Mesenteric fat pad (tissue), 1 donor: ENCODE measurements around the gene GAREM1. TPM values are rescaled to one million over a fixed set of nuclear protein-coding genes. Genes with fewer than 3 reads are reported as not detected.
"Not testable (repeated sequence)": the region's sequence is repeated elsewhere in the genome, so short reads cannot be mapped to it uniquely, and the experiment has no call there.

Experiments used
- DNase-seq: peaks from one replicate; pipeline ENCODE4 v3.0.0-alpha.2; 2020; ENCODE audit warnings: low spot score
- total RNA-seq: library from RNA; stranded (reverse); fragmentation: NEBNext Ultra II Directional; extraction: Animal tissue kit (Norgen Biotek cat#: 25700); gene quantifications from one replicate; pipeline ENCODE4 v1.2.1, GENCODE V29; 2021
- donor health status: DM: yes; HTN: yes; CAD: no.

The GAREM1 gene
- total RNA-seq, 1 donor from 2014 or later: 21.2 TPM

DNA sequence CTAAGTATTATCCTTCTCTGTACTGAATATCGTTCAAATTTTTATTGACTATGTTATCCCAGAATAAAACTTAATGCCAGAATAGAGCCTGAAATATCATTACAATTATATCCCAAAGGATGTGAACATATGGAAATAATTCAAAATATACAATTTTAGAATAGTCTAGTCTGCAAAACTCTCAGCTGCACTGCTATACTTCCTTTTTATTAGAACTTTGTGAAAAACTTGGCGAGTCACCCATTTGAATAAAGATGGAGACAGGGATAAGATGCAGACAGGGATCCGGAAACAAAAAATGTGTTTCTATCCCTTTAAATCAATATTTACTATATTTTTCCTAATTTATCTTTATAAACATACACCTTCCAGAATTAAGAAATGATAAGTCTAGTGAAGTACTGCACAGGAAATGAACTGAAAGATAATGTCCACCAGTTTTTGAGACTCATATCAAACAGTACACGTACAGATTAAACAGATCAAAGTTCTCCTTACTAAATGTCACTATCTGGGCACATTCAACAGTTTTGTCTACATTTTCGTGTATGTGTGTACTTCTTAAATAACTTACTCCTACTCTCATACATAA, 173.0 kb downstream of the GAREM1 start:
- DNase-seq: no peak

DNA sequence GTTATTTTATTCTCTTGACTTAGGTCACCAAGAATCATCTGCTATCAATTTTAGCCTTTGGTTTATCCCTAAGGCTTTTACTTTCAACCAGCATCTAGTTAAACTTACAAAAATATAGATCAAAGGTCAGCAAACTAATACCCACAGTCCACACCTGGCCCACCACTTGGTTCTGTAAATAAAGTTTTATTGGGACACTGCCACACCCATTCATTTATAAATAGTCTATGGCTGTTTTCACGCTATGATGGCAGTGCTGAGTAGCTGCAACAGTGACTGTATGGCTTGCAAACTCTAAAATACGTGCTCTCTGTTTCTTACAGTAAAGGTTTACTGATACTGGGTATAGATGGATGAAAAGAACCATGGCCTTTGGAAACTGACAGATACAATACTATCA, 173.8 kb downstream of the GAREM1 start:
- no peak for DNase-seq

DNA sequence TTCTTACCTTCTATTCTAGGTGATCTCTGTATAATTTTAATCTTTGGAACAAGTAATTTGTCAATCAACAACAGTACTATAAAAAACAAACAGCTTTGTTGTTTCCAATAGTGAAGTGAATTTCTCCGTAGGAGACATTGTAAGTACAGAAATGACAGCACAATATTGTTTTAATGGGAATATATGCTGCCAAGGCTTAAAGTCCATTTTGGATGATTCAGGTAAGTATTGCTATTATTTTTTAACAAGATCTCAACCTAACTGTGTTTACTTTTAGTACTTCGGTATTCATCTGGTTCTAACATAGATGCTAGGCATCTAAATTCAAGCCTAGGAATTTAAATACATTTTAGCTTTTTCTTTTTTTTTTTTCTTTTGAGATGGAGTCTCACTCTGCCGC, 175.1 kb downstream of the GAREM1 start:
- DNase-seq: no peak

DNA sequence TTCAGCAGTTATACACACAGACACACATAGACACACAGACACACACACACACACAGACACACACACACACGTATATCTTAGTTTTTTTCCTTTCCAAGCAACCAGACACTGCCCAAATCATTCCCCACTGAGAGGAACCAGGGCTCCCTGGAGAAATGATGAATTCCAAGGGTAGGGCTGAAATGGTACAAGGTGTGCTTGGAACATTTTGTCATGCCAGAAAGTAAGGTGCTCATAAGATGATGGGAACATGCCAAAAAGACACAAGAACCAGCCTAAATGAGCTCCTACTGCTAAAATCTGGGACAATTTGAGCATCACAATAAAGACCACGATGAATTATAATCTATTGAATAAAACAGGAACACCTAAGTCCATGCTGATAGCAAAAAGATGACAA, 177.6 kb downstream of the GAREM1 start:
- no peak for DNase-seq

DNA sequence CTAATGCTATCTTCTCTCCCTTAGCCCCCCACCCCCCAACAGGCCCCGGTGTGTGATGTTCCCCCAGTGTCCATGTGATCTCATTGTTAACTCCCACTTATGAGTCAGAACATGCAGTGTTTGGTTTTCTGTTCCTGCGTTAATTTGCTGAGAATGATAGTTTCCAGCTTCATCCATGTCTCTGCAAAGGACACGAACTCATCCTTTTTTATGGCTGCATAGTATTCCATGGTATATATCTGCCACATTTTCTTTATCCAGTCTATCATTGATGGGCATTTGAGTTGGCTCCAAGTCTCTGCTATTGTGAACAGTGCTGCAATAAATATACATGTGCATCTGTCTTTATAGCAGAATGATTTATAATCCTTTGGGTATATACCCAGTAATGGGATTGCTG, 179.1 kb downstream of the GAREM1 start:
- DNase-seq: not testable (repeated sequence)

DNA sequence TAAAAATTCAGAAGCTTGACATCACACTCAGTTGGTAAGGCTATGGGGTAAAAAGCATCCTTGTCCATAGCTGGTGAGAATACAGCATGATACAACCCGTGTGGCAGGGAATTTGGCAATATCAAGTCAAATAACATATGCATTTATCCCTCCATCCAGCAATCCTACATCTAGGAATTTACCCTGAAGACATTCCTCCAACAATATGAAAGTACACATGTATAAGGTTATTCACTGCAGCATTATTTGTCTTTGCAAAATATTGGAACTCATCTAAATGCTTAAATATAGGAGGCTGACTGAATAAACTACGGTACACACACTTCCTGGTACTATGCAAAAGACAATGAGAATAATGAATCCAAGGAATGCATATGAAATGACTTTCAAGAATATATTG, 179.9 kb downstream of the GAREM1 start:
- no peak for DNase-seq

DNA sequence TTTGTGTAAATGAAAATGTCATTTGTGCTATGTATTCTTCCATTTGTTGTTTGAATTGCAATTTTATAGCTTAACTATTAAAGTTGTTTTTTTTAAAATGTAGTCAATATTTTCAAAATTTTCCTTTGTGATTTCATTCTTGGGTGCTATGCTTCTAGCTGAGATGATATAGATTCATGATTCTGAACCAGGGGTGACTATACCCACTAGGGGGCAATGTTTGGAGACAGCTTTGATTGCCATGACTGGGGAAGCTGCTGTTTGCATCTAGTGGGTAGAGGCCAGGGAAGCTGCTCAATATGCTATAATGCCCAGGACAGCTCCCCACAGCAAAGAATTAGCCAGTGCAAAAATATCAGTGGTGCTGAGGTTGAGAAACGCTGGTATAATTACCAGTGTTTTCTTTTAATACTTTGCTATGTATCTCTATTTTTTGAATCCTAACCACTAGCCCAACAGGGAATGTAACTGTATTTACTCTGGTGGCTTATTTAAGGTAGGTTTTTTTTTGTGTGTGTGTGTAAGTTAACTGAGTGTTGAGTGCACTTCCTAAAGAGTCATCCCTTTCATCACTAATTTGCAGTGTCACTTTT, 181.1 kb downstream of the GAREM1 start:
- no peak for DNase-seq

DNA sequence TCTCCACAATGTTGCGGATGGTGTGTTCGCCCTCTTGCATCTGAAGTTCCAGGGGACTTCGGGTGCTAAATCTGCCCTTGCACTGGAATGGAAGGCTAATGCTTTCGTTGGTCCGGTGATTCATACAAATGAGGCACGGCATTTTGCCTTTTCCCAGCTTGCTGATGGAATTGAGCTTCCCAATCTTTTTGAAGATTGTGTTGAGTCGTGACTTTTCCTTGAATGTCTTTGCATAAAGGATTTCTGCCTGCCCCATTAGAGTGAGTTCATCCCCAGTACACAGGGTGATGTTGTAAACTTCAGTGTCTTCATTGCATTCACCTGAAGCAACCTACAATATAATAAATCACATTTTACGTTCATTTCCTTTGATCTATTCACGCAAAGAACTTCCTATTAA, 182.8 kb downstream of the GAREM1 start:
- no peak for DNase-seq

DNA sequence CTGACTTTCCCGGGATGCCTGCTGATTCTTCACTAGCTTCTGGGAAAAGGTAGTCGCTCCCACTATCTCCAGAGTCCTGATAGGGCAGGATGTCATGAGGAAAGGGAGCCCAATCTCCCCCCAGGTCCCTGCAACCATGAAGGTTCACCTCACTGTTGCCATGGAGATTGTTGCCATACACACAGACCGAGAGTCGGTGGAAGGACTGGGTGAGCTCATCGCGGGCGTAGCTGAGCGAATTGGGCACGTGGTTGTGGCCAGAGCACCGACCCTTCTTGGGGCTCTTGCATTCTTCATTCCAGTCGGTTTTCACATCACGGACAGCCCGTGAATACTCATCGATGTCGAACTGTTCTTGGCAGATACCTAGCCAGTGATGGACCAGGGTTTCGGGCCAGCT, 183.4 kb downstream of the GAREM1 start:
- no peak for DNase-seq

DNA sequence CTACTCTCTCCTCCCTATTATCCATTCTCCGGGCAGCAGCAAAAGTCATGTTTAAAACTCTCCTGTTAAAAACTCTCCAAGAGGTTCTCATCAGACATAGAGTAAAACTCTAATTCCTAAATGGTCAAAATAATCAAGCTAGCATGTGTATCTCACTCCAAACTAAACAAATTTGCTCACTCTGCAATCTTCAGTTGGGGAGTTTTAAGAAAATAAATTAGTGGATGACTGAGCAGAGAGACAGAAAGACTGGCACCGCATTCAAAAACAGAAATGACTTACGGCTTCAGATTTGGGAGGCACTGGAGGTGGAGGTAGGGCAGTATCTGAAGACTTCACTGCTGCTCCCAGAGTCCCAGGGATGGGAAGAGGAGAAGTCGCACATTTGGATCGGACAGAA, 183.9 kb downstream of the GAREM1 start:
- DNase-seq: no peak

DNA sequence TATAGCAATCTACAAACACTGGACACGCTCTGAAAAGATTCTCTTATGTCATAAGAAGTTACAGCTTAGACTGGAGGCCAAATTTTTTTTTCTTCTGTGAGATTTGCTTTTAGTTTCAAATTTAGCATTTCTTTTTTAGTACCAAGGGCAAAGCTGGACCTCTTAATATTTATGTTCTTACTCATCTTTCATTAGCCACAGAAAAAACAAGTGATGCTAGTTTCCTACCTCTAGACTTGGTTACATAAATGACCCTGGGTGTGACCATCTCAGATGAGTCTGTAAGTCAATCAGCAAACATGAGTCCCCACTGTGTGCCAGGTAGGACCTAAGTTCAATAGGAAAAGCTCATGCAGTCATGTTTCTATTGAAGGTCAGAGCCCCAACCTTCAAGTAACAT, 186.4 kb downstream of the GAREM1 start:
- no peak for DNase-seq

DNA sequence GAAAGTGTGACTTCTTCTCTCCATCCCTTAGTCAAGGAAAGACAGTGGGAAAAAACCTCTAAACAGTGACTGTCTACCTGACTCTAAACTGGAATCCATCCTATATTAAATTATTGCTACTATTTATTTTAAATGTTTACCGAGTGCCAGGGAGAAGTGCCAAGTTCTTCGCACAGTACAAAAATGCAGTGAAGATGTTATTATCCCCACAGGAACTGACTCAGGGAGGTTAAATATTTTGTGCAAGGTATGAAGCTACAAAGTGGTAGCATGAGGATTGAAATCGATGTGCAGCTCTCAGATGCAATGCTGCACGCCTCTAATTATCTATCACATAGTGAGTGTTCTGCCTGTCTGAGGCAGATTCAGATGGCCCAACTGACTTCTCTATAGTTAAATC, 189.8 kb downstream of the GAREM1 start:
- DNase-seq: no peak

DNA sequence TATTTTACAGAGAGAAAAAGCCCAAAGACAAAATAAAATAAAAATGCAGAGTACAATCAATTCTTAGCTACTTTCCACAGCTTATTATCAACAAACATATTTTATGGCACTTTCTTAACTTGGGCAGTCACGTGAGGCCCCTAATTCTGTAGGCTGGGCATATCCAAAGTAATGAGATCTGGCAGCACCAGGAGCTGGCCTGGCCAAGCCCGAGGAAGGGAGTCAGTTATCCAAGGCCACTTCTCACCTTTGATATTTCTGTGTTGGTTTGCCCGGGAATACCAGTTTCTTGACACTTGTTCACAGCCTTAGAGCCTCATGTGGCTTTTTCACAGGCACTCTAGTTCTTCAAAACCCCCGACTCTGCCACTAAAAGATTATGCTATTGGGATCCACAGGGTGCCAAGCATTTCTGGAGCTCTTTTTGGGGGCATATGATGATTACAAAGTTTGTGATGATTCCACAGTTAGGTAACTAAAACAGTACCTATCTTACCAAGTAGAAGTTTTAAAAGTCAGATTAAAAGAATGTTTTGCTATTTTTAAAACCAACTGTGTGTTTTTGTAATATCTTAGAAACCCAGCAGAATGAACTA, 190.4 kb downstream of the GAREM1 start:
- no peak for DNase-seq

DNA sequence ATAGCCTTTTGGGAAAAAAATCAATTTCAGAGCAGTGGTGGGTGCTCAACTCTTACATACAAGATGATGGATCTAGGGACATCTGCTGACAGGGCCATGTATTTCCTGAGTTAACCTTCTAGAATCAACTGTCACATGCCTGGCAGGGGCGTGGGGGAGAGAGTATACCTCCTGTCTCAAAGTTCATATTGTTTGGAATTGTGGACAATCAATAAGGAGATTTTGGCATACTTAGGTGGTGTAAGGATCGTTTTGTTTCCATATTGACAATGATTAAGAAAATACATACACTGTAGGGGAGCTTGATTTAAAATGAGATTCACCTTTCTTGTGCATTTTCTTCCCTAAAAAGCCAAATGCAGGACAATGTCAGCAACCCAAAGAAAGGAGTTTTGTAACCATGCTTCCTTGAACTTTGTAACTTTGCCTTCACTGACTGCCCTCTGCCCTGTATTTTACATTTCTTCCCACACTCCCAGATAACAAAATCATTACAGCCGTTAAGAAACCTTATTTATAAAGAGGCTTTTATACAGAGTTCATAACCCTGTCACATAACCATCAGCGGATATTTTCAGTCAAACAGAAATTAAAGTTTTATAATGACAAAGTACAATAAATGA, 192.4 kb downstream of the GAREM1 start:
- no peak for DNase-seq

DNA sequence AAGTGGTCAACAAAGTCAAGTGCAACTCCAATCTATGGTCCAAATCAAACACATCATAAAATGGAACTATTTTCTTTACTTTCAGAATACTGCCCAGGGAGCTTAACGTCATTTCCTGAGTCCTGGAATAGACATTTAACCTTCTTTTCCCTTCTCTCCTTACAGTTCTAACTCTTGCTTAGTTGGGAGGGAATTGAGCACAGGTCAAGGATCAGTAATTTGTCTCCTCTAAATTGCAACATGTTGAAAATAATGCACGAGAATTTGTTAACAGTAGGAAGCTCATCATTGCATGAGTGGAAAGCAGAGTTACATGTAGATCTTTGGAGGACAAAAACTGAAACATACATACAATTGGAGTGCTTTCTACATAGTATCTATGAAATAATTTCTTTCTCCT, 193.1 kb downstream of the GAREM1 start:
- DNase-seq: no peak

DNA sequence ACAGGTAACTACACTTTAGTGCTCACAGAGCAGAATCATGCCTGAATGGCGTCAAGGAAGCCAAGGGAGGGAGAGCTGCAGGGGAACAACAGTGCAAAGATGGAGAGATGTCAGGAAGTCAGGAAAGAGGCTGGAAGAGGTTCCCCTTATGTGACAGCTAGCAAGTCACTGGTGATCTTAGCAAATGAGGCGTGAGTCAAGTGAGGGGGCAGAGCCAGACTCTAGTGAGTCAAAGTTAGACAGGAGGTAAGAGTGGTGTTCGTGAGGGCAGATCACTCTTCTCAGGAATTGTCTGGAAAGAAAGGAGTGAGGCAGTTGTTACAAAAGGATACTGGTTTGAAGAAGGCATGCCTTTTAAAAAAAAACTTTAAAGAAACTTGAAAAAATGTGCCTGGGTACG, 193.8 kb downstream of the GAREM1 start:
- no peak for DNase-seq

DNA sequence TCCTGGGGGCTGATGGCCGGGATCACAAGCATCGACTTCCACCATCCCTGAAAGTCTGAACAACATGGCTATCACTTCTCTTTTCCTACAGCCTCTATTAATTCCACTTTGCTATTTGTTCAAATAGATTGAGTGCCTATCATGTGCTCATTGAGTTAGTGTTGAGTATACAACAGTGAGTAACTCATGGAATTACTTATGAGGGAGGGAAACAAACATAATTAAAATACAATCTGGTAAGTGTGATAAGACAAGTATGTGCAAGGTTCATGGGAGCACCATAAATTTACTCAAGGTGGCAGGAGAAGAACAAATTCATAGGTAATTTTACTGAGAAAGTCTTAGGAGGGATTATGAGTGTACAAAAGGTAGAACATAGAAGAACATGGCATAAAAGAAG, 194.4 kb downstream of the GAREM1 start:
- no peak for DNase-seq

DNA sequence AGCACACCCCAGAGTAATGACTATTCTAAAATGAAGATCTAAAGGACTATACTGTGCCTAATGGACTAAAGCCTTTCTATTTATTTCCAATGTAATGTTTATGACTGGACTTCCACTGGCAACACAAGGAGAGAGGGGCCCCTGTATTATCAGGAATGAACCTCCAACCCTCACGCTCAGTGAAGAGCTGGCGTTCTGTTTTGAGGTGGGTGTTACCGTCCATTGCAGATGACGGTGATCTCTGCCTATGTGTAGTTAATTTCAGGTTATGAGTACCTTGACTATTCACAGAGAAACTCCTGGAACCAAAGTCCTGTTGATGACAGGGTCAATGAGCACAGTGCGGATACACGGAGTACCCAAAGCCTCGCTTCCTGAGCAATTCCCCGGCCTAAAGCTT, 195.5 kb downstream of the GAREM1 start:
- DNase-seq: no peak

DNA sequence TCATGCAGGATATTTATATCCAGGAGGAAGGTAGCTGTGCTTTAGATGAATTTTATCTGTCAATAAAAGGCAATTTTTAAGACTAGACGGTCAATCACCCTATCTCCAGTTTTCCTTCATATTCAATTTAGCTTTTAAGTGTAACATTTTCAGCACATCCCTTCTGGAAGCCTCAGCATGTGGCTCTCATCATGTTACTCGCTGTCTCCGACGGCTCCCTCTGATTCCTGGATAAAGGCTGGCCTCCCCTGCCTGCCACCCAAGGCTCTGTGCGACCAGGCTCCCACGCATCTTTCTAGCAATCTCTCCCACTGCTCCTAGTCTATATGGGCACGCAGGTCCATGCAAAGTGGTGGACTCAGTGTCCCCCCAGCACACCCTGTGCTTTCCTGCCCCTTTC, 196.4 kb downstream of the GAREM1 start:
- no peak for DNase-seq

DNA sequence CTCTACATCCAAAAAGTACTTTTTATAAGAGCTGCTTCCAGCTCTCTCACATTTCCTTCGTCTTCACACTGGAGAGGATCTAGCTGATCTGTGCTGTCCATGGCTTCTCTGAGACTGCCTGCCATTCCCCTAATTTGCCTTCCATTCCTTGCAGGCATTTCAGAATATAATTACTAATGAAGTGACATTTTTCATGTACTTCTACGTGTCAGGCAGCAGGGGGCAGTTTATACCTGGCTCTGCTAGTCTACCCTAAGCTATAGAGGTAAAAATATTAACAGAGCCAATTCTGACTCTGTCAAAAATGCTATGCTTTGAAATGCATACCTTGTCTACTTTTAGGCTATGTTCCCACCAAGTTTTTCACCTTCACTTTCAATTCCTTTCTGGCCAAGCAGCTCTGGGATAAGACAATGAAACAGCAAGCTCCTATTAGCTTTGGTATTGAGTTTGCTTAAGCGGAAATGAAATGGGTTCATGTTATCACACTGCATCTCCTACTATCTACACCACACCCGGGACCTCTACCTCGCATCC, 198.9 kb downstream of the GAREM1 start:
- no peak for DNase-seq

DNA sequence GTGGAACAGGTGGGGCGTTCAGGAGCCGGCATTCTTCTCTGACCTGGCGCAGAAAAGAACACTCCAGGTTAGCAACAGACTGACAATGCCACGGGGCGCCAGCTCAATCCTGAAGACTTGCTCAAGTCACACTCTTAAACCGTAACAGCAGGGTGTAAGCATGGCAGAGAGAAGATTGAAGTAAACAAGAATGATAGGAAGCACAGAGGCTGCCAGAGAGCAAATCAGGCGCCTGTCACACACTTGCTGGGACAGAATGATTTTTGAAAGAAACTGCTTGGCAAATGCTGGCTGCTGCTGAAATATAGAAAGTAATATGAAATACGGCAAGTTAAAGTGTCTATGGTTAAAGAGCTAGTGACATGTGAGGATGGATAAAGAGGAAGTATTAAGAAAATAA, 200.3 kb downstream of the GAREM1 start:
- no peak for DNase-seq

DNA sequence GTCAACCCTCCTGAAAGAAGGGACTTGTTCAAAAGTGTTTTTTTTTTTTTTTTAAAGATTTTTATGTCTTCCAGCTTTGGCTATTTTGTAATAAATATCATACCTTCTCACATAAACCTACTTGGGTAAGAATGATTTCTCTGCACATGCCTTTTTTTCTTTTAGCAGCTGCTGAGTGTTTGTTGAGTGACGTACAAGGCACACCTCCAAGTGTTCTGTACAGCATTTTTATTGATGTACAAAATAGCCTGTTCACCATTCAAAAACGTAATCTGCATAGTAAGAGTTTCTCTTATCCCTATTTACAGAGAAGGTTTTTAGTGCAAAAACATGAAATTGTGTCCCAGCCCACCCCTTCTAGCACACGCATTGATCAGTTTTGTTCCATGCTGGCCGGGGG, 203.2 kb downstream of the GAREM1 start:
- no peak for DNase-seq

DNA sequence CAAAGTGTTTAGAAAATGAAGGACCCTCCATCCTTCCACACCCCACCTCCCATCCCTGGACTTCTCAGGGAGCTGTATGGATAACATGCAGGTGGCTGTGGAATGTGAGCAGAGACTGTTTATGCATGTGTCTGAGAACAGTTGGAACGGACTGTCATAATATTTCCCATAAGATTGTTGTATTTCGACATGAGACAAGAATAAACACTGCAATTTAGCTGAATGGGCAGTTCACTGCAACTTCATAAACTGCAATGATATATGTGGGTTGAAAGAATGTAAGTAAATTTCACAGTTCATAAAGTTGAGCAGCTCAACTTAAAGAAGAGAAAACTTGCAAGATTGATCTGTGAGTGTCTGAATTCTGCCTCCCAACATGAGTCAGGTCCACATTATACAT, 206.3 kb downstream of the GAREM1 start:
- no peak for DNase-seq
